Large intestine (tissue), 3 donors: ENCODE measurements around the gene TSPAN18. TPM values are rescaled to one million over a fixed set of nuclear protein-coding genes. Genes with fewer than 3 reads are reported as not detected.

Experiments used
- DNase-seq, 2 donors: peaks; one replicate each; pipeline versions ENCODE4 v3.0.0 to v3.0.0-alpha.2; 2013
- H3K27ac ChIP-seq: one replicate; pipeline ENCODE4 v1.5.1; 2013; ENCODE audit warnings: low read length
- H3K27me3 ChIP-seq: 2 replicates; pipeline ENCODE4 v1.6.1; 2013; ENCODE audit warnings: low read length; ENCODE audit not compliant: control insufficient read depth, insufficient read depth
- H3K36me3 ChIP-seq: 2 replicates; pipeline ENCODE4 v1.6.1; 2013; ENCODE audit warnings: low read length; ENCODE audit not compliant: control insufficient read depth, insufficient read depth
- H3K4me1 ChIP-seq: one replicate; pipeline ENCODE4 v1.6.1; 2013; ENCODE audit warnings: low read length; ENCODE audit not compliant: control insufficient read depth, insufficient read depth
- H3K4me3 ChIP-seq: one replicate; pipeline ENCODE4 v1.5.1; 2013; ENCODE audit warnings: low read length
- H3K9me3 ChIP-seq: one replicate; pipeline ENCODE4 v1.6.1; 2013; ENCODE audit warnings: mild to moderate bottlenecking, low read depth, low read length, moderate library complexity; ENCODE audit not compliant: control insufficient read depth
- WGBS: methylation state at CpG from one replicate; pipeline ENCODE4 v1.1.5; 2013; ENCODE audit warnings: low lambda C conversion rate; ENCODE audit not compliant: insufficient coverage; 5-methylcytosine and 5-hydroxymethylcytosine counted together
- polyA plus RNA-seq: library from polyadenylated mRNA; unstranded; fragments of 120-200 nt; gene quantifications from one replicate; pipeline ENCODE4 v1.2.1, GENCODE V29; 2013

The TSPAN18 gene
- polyA plus RNA-seq, 1 donor: 59.1 TPM

DNA sequence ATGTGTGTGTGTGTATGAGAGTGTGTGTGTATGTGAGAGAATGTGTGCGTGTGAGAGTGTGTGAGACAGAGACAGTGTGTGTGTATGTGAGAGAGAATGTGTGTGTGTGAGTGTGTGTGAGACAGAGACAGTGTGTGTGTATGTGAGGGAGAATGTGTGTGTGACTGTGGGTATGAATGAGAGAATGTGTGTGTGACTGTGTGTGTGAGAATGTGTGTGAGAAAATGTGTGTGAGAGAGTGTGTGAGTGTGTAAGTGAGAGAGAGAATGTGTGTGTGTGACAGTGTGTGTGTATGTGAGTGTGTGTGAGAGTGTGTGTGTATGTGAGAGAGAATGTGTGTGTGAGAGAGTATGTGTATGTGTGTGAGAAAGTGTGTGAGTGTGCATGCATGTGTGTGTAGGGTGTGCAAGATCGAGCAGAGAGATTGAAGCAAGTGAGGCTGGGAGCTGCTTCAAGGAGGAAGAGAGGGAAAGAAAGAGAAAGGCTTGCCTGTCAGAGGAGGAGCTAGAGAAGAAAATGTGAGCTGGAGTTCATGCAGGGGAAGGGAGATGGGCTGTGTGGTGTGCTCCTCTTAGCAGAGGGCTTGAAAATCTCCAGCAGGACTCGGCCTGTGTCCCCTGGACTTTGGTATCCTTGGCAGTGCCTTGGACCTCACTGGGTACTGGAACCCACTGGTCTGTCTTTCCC lies 251.7 kb downstream of the TSPAN18 start:
- no peaks in the 10 kb centered on the region for H3K27me3 ChIP-seq
- H3K4me3 ChIP-seq: no peak overlapping the region
- no peaks in the 10 kb centered on the region for H3K9me3 ChIP-seq
- 27% methylated on average over 2 of the region's 3 CpGs for WGBS
- no peaks in the 10 kb centered on the region for H3K36me3 ChIP-seq
- no peak for DNase-seq
- peak overlapping the region; percentile 61 for H3K27ac ChIP-seq
- H3K4me1 ChIP-seq: peaks cover 42% of the 10 kb centered on the region

GRCh38 chr11:44978961-44979331 lies 252.2 kb downstream of the TSPAN18 start:
- H3K4me1 ChIP-seq: peaks cover 42% of the 10 kb centered on the region
- peak in 1 of 2 donors; percentile 74 for DNase-seq
- H3K36me3 ChIP-seq: no peaks in the 10 kb centered on the region
- H3K27me3 ChIP-seq: no peaks in the 10 kb centered on the region
- H3K4me3 ChIP-seq: no peak overlapping the region
- peak overlapping the region; percentile 61 for H3K27ac ChIP-seq
- H3K9me3 ChIP-seq: no peaks in the 10 kb centered on the region
- no CpG with 5 or more reads among the region's 1 CpG for WGBS

DNA sequence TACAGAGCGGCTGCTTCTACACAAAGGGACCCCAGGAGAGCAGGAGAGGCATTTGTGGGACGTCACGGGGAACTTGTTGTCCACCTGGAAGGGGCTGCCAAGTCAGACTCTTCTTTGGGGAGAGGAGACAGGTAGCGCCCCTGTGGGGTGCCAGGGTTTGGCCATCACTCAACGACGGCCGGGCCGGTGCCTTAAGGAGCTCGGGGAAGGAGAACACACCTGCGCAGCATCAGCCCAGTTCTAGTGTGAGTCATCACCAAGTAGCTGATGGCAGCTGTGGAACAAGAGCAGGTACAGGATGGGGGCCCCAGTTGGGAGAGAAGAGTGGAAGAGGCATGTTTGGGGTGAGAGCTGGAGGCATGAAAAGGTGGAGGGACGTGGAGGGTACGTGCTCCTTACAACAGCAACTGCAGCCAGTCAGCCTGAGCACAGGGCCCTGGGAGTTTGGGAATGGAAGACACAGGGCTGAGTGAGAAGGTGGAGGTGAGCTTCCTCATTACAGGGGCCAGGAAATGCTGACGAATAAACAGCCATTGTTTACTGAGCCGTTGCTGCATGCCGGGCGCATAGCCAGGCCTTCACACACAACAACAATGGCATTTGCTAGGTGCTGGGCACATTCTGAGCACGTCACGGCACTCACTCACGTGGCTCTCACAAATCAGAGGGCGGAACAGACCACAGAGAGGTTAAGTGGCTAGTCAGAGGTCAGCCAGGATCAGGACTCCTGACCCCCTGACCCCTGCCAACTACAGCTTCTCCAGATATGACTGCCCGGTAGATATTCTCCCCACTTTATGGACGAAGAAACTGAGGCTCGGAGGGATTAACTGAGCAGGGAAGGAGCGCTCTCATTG lies 253.0 kb downstream of the TSPAN18 start:
- Histone ChIP-seq H3K27me3 (no peaks in the 10 kb centered on the region), H3K4me3 (no peak overlapping the region), H3K9me3 (no peaks in the 10 kb centered on the region), H3K27ac (peak overlapping the region; percentile 61), H3K4me1 (peaks cover 42% of the 10 kb centered on the region), H3K36me3 (no peaks in the 10 kb centered on the region)
- peak in 1 of 2 donors; percentile 40 for DNase-seq
- WGBS: no CpG with 5 or more reads among the region's 24 CpGs

DNA sequence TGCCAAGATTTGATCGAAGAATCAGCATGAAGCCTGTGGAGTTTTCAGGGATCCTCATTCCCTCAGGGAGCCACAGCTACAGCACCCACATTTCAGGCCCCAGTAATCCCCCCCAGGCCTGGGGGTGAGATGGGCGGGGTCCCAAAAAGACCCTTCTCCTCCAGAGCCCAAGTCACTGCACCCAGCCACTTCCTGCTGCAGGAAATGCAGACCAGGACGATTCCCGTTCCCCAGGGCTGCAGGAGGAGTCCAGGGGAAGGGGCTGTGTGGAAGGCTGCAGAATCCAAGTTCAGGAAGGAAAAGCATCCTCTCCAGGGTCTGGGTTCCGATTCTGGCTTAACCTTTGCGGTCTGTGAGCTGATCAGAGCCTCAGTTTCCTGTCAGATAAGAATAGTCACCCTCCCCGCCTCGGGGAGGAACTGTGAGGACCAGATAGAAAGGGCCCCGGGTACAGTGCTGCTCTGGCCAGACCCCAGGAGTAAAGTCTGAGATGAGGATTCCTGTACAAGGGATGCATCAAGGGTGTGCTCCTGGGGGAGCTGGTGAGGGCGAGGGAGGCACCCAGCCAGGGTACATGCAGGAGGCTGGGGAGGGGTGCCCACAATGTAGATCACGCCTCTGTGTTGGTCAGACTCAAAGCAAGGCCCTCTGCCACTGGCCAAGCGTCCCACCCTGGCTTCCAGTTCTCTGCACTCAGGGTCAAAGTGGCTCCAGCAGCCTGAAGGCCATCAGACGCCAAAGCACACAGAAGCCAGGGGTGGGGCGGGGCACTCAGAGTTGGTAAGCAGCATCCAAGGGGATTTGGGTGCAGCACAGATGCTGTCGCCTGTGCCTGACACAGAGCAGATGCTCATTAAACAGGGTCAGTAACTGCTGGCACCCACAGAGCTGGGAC lies 254.0 kb downstream of the TSPAN18 start:
- peaks cover 42% of the 10 kb centered on the region for H3K4me1 ChIP-seq
- H3K27ac ChIP-seq: no peak overlapping the region
- WGBS: no CpG with 5 or more reads among the region's 15 CpGs

More for the DNA sequence above, 254.0 kb downstream of the TSPAN18 start:
- no peak for DNase-seq
- Histone ChIP-seq H3K9me3 (no peaks in the 10 kb centered on the region), H3K27me3 (no peaks in the 10 kb centered on the region), H3K4me3 (no peak overlapping the region), H3K36me3 (no peaks in the 10 kb centered on the region)

Other genes with a start within 250 kb of the TSPAN18 start
- 106 TPM for gene CD82, start 161.3 kb upstream of the TSPAN18 start, polyA plus RNA-seq
- 59.4 TPM for gene TP53I11, start 223.9 kb downstream of the TSPAN18 start, polyA plus RNA-seq